GM19238 (cell line): ENCODE measurements around the gene CD69.
"Not testable (repeated sequence)": the region's sequence is repeated elsewhere in the genome, so short reads cannot be mapped to it uniquely, and the experiment has no call there.

Experiments
- DNase-seq: peaks from one replicate; pipeline ENCODE4 v3.0.0; 2011; ENCODE audit warnings: low spot score; ENCODE audit not compliant: insufficient read length

CD69 gene

DNA sequence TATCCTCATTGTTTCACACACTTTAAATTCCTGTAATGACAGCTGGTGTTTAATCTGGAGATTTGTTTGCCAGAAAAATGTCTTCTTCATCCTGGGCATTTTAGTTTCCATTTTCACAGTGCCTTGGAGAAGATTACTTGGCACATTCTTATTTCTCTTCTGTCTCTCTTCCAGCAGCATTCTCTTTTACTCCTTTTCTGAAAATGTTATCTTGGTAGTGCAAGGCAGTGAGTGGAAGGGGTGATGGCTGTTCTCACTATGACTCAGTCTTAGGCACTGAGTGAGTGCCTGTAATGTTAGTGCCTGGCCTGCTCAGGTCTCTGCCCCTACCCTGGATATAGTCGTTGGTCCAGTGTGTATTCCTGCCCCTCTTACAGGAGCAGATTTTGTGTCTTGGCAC is 40.9 kb downstream of the CD69 start:
- no peak for DNase-seq

- DNase-seq = no peak
These were observed 41.7 kb downstream of the CD69 start for GRCh38 chr12:9718968-9719367.

DNA sequence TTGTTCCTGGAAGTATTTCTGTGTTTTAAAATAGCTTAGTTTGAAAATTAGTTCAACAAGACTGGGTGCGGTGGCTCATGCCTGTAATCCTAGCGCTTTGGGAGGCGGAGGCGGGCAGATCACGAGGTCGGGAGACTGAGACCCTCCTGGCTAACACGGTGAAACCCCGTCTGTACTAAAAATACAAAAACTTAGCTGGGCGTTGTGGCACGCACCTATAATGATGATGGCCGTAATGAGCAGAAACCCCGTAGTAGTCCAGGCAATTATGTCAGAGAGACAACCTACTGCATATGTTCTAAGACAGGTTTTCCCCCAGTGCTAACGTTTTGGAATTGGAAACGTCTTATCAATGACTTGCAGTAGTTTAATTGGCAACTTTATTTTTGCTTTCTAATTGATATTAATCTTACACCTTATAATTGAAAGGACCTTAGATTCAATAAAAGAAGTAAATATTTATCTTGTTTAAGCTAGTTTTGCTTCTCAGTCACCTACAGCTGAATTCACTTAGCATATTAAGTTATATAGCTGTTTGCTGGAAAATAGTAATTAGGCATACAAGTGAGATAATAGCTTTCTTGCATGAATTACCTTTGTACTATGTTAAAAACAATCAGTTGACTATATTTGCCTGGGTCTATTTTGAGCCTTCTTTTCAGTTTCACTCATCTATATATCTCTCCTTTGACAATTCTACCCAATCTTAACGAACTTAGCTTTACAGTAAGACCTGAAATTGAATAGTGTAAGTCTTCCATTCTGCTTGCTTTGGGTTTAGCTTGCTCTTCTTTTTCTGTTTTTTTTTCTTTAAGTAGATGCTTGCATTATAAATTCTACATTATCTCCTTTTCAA is 43.4 kb downstream of the CD69 start:
- DNase-seq = no peak

GRCh38 chr12:9713032-9713558 is 47.6 kb downstream of the CD69 start:
- not testable (repeated sequence) for DNase-seq

DNA sequence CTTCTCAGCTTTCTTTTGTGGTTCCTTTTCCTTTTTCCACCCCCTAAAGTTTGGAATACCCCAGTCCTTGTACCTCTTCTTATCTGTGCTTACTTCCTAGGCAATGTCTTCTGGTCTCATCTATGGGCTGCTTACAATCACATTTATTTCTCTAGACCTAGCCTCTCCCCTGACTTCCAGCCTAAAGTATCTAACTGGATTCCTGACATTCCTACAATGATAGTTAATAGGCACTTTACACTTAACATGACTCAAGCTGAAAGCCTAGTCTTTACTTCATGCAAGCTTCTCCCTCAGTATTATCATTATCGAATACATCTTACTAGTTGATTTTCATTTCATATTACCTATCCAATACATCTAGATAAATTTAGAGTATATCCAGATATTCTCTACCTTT is 49.0 kb downstream of the CD69 start:
- no peak for DNase-seq

DNA sequence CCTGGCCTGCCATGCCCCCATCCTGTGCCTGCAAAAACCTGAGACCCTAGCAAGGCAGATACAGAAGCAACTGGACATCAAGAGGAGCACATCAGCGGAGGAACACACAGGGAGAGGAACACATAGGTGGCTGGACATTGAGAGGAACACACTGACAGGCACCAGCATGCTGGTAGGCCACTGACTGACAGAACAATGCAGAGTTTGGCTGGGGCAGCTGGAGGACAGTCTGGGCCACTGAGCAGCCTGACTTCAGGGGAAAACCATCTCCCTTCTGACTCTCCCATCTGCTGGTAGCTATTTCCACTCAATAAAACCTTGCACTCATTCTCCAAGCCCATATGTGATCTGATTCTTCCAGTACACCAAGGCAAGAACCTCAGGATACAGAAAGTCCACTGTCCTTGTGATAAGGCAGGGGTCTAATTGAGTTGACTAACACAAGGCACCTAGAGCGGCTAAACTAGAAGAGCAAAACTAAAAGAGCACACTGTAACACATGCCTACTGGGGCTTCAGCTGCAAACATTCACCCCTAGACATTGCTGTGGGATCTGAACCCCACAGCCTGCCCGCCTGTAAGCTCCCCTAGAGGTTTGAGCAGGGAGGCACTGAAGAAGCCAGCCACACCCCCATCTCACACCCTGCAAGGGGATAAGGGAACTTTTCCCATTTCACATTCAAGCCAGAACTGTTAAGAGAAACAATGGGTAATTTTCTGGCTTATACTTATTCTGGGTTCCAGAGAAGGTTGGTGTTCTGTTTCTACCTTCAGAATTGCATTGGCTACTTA is 49.9 kb downstream of the CD69 start:
- no peak for DNase-seq

DNA sequence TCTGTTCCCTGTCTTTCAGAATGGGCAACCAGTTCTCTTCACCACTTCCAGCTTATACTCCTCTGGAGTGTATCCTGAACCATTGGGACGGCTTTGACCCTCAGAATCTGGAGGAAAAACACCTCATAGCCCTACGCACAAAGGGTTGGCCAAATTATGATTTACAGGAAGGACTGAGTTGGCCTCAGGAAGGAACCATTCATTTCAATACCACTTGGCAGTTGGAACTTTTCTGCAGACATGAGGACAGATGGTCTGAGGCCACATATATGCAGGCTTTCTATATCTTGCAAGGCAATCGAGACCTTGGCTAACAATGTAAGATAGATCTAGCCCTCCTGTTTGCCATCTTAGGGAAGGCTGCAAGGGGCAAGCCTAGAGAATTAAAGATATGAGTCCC is 51.8 kb downstream of the CD69 start:
- DNase-seq = no peak

DNA sequence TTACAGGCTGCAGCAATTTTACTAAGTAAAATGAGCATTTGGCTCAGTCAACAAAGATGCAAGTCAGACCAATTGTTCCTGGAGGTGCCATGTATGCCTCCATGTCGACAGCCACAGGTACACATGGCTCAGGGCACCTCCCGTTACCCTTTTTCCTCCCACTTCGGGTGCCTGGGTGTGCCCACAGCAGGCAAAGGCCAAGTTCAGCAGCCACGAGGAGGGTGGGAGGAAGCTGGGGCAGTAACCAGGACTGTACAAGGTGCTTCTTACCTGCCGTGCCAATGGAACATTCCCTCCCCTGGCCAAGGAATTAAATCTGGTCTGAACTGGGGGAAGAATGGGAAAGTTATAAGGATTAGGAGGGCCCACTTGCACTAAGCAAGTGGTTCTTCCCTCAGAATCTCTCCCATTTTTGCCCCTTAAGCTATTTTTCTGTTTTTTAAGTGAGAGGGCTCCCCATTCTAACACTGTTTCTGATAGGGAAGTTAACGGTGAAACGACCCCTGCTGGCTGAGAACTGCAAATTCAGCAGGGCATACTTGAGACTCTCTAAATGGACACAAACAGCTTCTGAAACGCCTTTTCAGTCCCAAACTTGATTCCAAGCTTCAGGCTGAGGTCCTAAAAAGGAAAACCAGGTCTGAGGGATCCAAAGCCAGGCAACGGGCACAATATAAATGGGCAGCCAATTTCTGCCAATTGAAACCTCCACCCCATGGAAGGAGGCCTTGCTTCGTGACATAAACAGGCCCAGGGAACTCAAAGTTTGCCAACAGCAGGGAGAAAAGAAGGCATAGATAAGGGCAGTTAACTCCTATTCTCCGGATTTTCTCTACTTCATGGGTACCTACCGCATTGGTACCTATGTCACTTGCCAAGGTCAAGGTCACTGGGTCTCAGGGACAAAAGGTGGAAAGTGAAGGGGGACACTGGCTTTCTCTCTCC is 52.6 kb downstream of the CD69 start:
- DNase-seq = no peak

- no peak for DNase-seq
These were observed 53.3 kb downstream of the CD69 start for GRCh38 chr12:9707356-9707755.

GRCh38 chr12:9706086-9706685 is 54.5 kb downstream of the CD69 start:
- DNase-seq = no peak

- not testable (repeated sequence) for DNase-seq
These were observed 56.1 kb downstream of the CD69 start for GRCh38 chr12:9704561-9704960.
